GM19043 (cell line): ENCODE measurements around the gene PPIB.
"Not testable (repeated sequence)": the region's sequence is repeated elsewhere in the genome, so short reads cannot be mapped to it uniquely, and the experiment has no call there.

Source experiments
- ATAC-seq: cut with Tn5 transposase; IDR thresholded peaks from one replicate; pipeline ENCODE4 v1.9.1; 2021; ENCODE audit warnings: low read depth; ENCODE audit not compliant: unreplicated experiment

PPIB gene

DNA sequence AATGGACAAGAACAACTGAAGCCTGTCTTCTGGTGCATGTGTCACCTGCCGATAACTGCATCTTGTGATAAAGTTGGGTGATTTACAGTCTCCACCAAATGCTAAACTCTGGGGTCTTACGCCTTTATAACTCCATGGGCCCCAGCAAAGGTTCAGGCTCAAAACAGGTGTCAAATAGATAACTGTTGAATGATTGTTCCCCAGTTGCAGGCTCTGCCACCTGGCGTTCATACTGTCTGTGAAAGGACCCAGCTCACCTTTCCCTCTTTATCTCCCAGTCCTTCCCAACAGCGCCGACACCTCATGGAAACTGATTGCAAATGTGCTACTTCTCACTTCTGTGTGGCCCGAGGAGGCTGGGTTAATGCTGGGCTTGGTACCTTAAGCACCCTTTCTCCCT, 19.5 kb downstream of the PPIB start:
- no peak for ATAC-seq

DNA sequence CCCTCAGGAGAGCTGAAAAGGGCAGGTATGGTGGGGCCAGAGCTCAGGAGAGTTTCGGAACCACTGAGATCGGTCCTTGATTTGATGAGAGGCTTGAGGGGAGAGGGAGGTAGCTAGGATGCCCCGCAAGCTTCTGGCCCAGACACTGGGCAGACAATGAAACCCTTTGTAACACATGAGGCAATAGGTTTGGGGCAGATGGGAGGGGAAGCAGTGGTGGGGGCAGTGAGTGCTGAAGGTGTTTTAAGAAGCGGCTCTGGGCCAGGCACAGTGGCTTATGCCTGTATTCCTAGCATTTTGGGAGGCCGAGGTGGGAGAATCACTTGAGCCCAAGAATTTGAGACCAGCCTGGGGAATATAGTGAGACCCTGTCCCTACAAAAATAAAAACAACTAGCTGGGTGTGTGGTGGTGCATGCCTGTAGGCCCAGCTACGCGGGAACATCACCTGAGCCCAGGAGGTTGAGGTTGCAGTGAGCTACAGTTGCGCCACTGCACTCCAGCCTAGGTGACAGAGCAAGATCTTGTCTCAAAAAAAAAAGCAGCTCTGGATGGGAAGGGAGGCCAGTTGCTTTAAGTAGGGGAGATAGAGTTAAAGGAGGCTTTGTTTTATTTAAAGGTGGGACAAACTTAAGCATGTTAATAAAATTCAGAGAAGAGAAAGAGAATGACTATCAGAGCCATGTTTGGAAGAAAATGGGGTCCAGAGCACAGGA, 20.9 kb downstream of the PPIB start:
- no peak for ATAC-seq

- no peak for ATAC-seq
Measured at GRCh38 chr15:64138331-64138941, 24.4 kb downstream of the PPIB start.

- ATAC-seq = no peak
Measured at GRCh38 chr15:64137226-64137833, 25.5 kb downstream of the PPIB start.

- no peak for ATAC-seq
Measured at GRCh38 chr15:64136347-64136746, 26.5 kb downstream of the PPIB start.

- ATAC-seq = no peak
Measured at GRCh38 chr15:64134345-64134829, 28.4 kb downstream of the PPIB start.

GRCh38 chr15:64133623-64134344, 29.0 kb downstream of the PPIB start:
- ATAC-seq = no peak

DNA sequence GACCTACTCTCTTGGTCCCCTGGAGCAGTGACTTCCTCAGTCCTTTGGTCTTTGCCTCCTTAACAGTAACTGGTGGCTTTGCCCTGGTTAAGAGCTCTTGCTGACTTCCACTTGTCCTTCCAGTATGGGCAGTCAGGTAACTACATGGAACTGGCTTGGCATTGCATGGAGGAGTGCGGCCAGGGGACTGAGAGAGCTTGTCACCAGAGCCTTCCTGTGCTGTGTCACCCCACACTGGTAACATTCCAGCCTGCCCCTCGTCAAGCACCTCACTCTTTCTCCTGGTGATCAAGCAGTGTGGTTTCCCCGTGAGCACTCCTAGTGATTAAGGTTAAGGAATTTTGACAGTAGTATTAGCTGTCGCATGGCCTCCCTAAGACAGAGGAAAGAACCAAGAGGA, 30.6 kb downstream of the PPIB start:
- no peak for ATAC-seq

- ATAC-seq = no peak
Measured at GRCh38 chr15:64131547-64131946, 31.3 kb downstream of the PPIB start.

- no peak for ATAC-seq
Measured at GRCh38 chr15:64130159-64130558, 32.7 kb downstream of the PPIB start.

DNA sequence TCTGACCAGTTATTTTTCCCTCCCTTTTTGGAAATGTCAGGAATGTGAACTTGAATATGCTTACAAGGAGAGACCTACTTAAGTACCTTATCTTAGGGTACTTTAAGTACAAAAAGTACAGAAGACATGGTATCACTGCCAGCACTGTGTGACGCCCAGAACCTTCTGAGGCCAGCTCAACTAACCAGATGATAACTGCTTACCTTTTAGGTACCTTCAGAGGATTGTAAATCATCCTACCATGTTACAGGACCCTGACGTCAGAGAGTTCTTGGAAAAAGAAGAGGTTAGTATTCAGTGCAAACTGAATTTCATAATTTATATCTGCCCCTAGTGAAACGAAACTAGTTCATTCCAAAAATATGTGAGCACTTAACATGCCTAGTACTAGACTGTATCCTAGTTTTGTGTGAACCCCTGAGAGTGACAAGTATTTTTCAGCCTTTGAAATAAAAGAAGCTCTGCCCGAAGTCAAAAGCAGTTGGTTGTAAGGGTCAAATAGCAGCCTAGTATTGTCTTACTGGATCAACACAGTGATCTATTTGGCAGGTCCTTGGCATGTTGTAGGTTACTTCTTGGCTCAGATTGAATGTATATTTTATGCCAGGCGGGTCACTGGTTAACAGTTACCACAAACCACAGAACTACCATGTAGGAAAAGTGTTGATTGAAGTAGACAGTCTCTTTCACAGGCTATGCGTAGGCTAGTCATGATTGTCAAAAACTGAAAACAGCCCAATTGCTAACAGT, 35.1 kb downstream of the PPIB start:
- no peak for ATAC-seq

- ATAC-seq = no peak
Measured at GRCh38 chr15:64125978-64126377, 36.8 kb downstream of the PPIB start.

DNA sequence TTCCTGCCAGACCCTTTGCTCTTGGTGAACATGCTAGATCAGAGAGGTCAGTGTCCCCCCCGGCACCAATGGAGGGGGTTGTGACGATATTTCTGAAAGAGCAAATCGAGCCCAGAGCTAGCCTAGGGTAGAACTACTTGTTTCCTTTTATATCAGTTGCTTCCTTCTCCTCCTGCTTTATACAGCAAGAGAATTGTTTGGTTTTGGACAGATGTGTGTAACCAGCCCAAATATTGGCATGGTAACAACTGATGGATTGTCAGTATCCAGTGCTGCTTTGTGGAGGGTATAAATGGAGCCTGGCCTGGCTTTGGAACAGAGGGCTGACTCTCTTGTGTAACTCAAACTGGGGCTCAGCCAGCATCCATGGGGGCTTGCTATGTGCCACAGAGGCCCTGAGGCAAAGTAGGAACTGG, 39.9 kb downstream of the PPIB start:
- no peak for ATAC-seq

DNA sequence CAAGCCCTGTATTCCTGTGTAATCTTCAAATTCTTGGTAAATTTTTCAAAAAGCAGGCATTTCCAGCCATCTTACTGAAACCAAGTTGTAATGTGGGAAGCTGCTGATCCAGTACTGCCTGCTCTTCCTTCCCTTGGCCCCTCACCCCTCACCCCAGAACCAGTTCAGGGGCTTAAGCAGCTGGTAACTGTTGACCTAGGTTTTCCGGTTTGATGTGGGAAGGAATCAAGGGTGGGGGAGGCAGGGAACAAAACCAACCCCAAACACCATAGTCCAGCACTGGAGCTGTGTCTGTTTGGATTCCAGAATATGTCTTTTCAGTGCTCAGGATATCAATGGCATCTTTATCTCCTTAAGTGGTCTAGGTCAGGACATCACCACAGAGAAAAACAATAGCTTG, 40.4 kb downstream of the PPIB start:
- ATAC-seq = no peak

GRCh38 chr15:64121614-64122013, 41.2 kb downstream of the PPIB start:
- ATAC-seq = no peak

- ATAC-seq = not testable (repeated sequence)
Measured at GRCh38 chr15:64120322-64120721, 42.5 kb downstream of the PPIB start.

- no peak for ATAC-seq
Measured at GRCh38 chr15:64117759-64118487, 44.9 kb downstream of the PPIB start.

GRCh38 chr15:64112904-64113303, 49.9 kb downstream of the PPIB start:
- ATAC-seq = no peak

GRCh38 chr15:64112073-64112772, 50.6 kb downstream of the PPIB start:
- no peak for ATAC-seq
